H9 (cell line): Measurements from ENCODE around the gene RBM44. TPM values are rescaled to one million over a fixed set of nuclear protein-coding genes. Genes with fewer than 3 reads are reported as not detected.
A peak's percentile ranks its signal among the peaks of the same experiment; 100 is the strongest.

Experiments used
- DNase-seq: peaks from one replicate; pipeline ENCODE4 v3.0.0-alpha.2; 2017
- H2AFZ ChIP-seq: one replicate; pipeline ENCODE4 v1.6.1; 2013; ENCODE audit warnings: mild to moderate bottlenecking, low read length, control low read depth, moderate library complexity
- H2AK5ac ChIP-seq: 2 replicates; pipeline ENCODE4 v1.6.1; 2013; ENCODE audit warnings: low read length, control low read depth, mixed read lengths; ENCODE audit not compliant: insufficient read length
- H2BK120ac ChIP-seq: one replicate; pipeline ENCODE4 v1.6.1; 2013; ENCODE audit warnings: low read depth, mild to moderate bottlenecking, low read length, control low read depth, inconsistent platforms; ENCODE audit not compliant: poor library complexity, severe bottlenecking
- H2BK12ac ChIP-seq: 2 replicates; pipeline ENCODE4 v1.6.1; 2013; ENCODE audit warnings: low read length, control low read depth, mixed read lengths, low read depth; ENCODE audit not compliant: insufficient read length
- H2BK15ac ChIP-seq: 2 replicates; pipeline ENCODE4 v1.6.1; 2013; ENCODE audit warnings: low read depth, low read length, control low read depth
- H2BK20ac ChIP-seq: one replicate; pipeline ENCODE4 v1.6.1; 2013; ENCODE audit warnings: low read depth, mild to moderate bottlenecking, low read length, control low read depth, inconsistent platforms; ENCODE audit not compliant: poor library complexity, severe bottlenecking
- H2BK5ac ChIP-seq: 2 replicates; pipeline ENCODE4 v1.6.1; 2013; ENCODE audit warnings: low read length, control low read depth, mixed read lengths; ENCODE audit not compliant: insufficient read length
- H3K14ac ChIP-seq: 2 replicates; pipeline ENCODE4 v1.6.1; 2013; ENCODE audit warnings: low read length, control low read depth; ENCODE audit not compliant: insufficient read depth
- H3K18ac ChIP-seq: 2 replicates; pipeline ENCODE4 v1.6.1; 2013; ENCODE audit warnings: low read depth, mild to moderate bottlenecking, mixed read lengths, low read length, control low read depth; ENCODE audit not compliant: insufficient read length
- H3K23ac ChIP-seq: 2 replicates; pipeline ENCODE4 v1.6.1; 2013; ENCODE audit warnings: low read length, control low read depth, mixed read lengths, low read depth; ENCODE audit not compliant: insufficient read length
- H3K23me2 ChIP-seq: 2 replicates; pipeline ENCODE4 v1.6.1; 2013; ENCODE audit warnings: low read depth, mild to moderate bottlenecking, mixed read lengths, low read length, control low read depth; ENCODE audit not compliant: insufficient read length, poor library complexity, severe bottlenecking
- H3K27ac ChIP-seq: 2 replicates; pipeline ENCODE4 v1.5.1; 2013; ENCODE audit warnings: low read length, control low read depth, mixed read lengths, low read depth; ENCODE audit not compliant: insufficient read length
- H3K27me3 ChIP-seq: 2 replicates; pipeline ENCODE4 v1.6.1; 2013; ENCODE audit warnings: low read length, control low read depth, inconsistent platforms; ENCODE audit not compliant: insufficient read depth
- H3K4ac ChIP-seq: 2 replicates; pipeline ENCODE4 v1.6.1; 2013; ENCODE audit warnings: low read depth, mild to moderate bottlenecking, control low read depth, inconsistent platforms, low read length, moderate library complexity
- H3K4me1 ChIP-seq: 2 replicates; pipeline ENCODE4 v1.6.1; 2013; ENCODE audit warnings: low read length, control low read depth, inconsistent platforms; ENCODE audit not compliant: insufficient read depth
- H3K4me2 ChIP-seq: 2 replicates; pipeline ENCODE4 v1.6.1; 2013; ENCODE audit warnings: low read length, control low read depth, mixed read lengths; ENCODE audit not compliant: insufficient read length, insufficient read depth
- H3K56ac ChIP-seq: 2 replicates; pipeline ENCODE4 v1.6.1; 2013; ENCODE audit warnings: low read depth, mild to moderate bottlenecking, mixed read lengths, low read length, control low read depth; ENCODE audit not compliant: insufficient read length
- H3K79me1 ChIP-seq: 2 replicates; pipeline ENCODE4 v1.6.1; 2013; ENCODE audit warnings: low read depth, mild to moderate bottlenecking, moderate library complexity, low read length, control low read depth, inconsistent platforms; ENCODE audit not compliant: insufficient read depth, poor library complexity, severe bottlenecking
- H3K79me2 ChIP-seq: 2 replicates; pipeline ENCODE4 v1.6.1; 2013; ENCODE audit warnings: low read length, control low read depth, inconsistent platforms; ENCODE audit not compliant: insufficient read depth
- H3K9ac ChIP-seq: 2 replicates; pipeline ENCODE4 v1.6.1; 2013; ENCODE audit warnings: low read length, control low read depth, mixed read lengths; ENCODE audit not compliant: insufficient read length; ENCODE audit errors: extremely low read depth
- H3K9me3 ChIP-seq: one replicate; pipeline ENCODE4 v1.6.1; 2013; ENCODE audit warnings: low read depth, low read length, inconsistent platforms; ENCODE audit not compliant: control insufficient read depth
- H3T11ph ChIP-seq: one replicate; pipeline ENCODE4 v1.6.1; 2013; ENCODE audit warnings: mild to moderate bottlenecking, low read length, control low read depth, inconsistent platforms
- H4K20me1 ChIP-seq: one replicate; pipeline ENCODE4 v1.6.1; 2013; ENCODE audit not compliant: control insufficient read depth, insufficient read length, insufficient read depth
- H4K5ac ChIP-seq: 2 replicates; pipeline ENCODE4 v1.6.1; 2013; ENCODE audit warnings: low read depth, mild to moderate bottlenecking, mixed read lengths, low read length, control low read depth; ENCODE audit not compliant: insufficient read length
- H4K8ac ChIP-seq: replicated peaks from 2 replicates; pipeline ENCODE4 v1.6.1; 2013; ENCODE audit warnings: low read length, control low read depth, mixed read lengths, low read depth; ENCODE audit not compliant: insufficient read length
- H4K91ac ChIP-seq: 2 replicates; pipeline ENCODE4 v1.6.1; 2013; ENCODE audit warnings: low read depth, mild to moderate bottlenecking, moderate library complexity, mixed read lengths, low read length, control low read depth; ENCODE audit not compliant: insufficient read length
- H3K27ac Mint-ChIP-seq, 3 experiments: 2 replicates in 2 of 3; 3 replicates in 1 of 3; pipeline ENCODE4 v1.8.0; 2020 to 2021; ENCODE audit warnings: mixed read lengths in 3 of 3, mild to moderate bottlenecking in 1 of 3, moderate library complexity in 1 of 3
- H3K27me3 Mint-ChIP-seq: 2 replicates; pipeline ENCODE4 v1.8.0; 2021; ENCODE audit warnings: low read depth, mild to moderate bottlenecking, moderate library complexity, mixed read lengths
- H3K36me3 Mint-ChIP-seq, 3 experiments: 2 replicates in 2 of 3; 3 replicates in 1 of 3; pipeline ENCODE4 v1.8.0; 2020 to 2021; ENCODE audit warnings: low read depth in 3 of 3, mixed read lengths in 3 of 3; ENCODE audit not compliant: insufficient read depth in 1 of 3
- H3K4me1 Mint-ChIP-seq, 2 experiments: 2 replicates each; pipeline ENCODE4 v1.8.0; 2020; ENCODE audit warnings: mixed read lengths in 2 of 2
- H3K4me3 Mint-ChIP-seq, 2 experiments: 2 replicates in 1 of 2; 3 replicates in 1 of 2; pipeline ENCODE4 v1.8.0; 2020 to 2021; ENCODE audit warnings: mild to moderate bottlenecking in 2 of 2, mixed read lengths in 2 of 2, moderate library complexity in 1 of 2
- H3K9me3 Mint-ChIP-seq, 2 experiments: 2 replicates in 1 of 2; 3 replicates in 1 of 2; pipeline ENCODE4 v1.8.0; 2020; ENCODE audit warnings: mild to moderate bottlenecking in 2 of 2, mixed read lengths in 2 of 2, moderate library complexity in 1 of 2
- CTCF ChIP-seq: fragments of 200-600 bp; sonication (generic); conservative IDR thresholded peaks from 3 replicates; pipeline ENCODE4 v1.8.0; 2021; ENCODE audit warnings: antibody characterized with exemption, mild to moderate bottlenecking
- WGBS: extraction: QIAGEN DNeasy Blood & Tissue Kit; methylation state at CpG from one replicate; pipeline ENCODE4 v1.1.7; 2013; ENCODE audit warnings: missing lambda C conversion rate, low lambda C conversion rate, mixed read lengths; ENCODE audit not compliant: insufficient read length; ENCODE audit errors: extremely low coverage; 5-methylcytosine and 5-hydroxymethylcytosine counted together
- total RNA-seq: library from RNA; stranded (reverse); gene quantifications from 2 replicates; pipeline ENCODE4 v1.2.1, GENCODE V29; 2021

RBM44 gene
- total RNA-seq, 1 experiment from 2014 or later = 0.15 TPM

GRCh38 chr2:237765875-237766274 is 32.7 kb upstream of the RBM44 start:
- Histone ChIP-seq H3K56ac (no peak overlapping the region), H3K14ac (no peak overlapping the region), H3K9ac (no peak overlapping the region), H3K4ac (no peak overlapping the region), H3K27ac (no peak overlapping the region), H3K4me1 (no peaks in the 10 kb centered on the region), H3K9me3 (no peaks in the 10 kb centered on the region), H2AK5ac (no peak overlapping the region), H3K23me2 (no peaks in the 10 kb centered on the region), H3K79me1 (no peaks in the 10 kb centered on the region), H2BK20ac (no peak overlapping the region), H3K18ac (no peak overlapping the region), H3T11ph (no peak overlapping the region), H2BK5ac (no peak overlapping the region), H2BK12ac (no peak overlapping the region), H2BK120ac (no peak overlapping the region), H4K20me1 (no peaks in the 10 kb centered on the region), H3K4me2 (no peak overlapping the region), H4K8ac (no peak overlapping the region), H3K79me2 (no peaks in the 10 kb centered on the region), H3K23ac (no peak overlapping the region), H3K27me3 (no peaks in the 10 kb centered on the region), H4K5ac (no peak overlapping the region), H4K91ac (no peak overlapping the region), H2BK15ac (no peak overlapping the region), H2AFZ (no peak overlapping the region)
- no peak for DNase-seq
- TF ChIP-seq CTCF = no peak
- Mint-ChIP-seq H3K9me3 (no peaks in the 10 kb centered on the region), H3K27ac (0 out of 7 replicates have a peak overlapping the region, but pooled peaks of 1 of the 3 experiments have one; percentile 61), H3K36me3 (peaks cover 9 to 30% (median 13%) of the 10 kb centered on the region in 3 experiments; a peak in 6 of 7 replicates), H3K4me1 (no peaks in the 10 kb centered on the region), H3K4me3 (no peak overlapping the region), H3K27me3 (no peaks in the 10 kb centered on the region)
- no CpG with 5 or more reads among the region's 8 CpGs for WGBS
